GM12891 (cell line): Measurements from ENCODE around the gene KCNJ8.
A peak's percentile ranks its signal among the peaks of the same experiment; 100 is the strongest.
"Not testable (repeated sequence)": the region's sequence is repeated elsewhere in the genome, so short reads cannot be mapped to it uniquely, and the experiment has no call there.

Experiments used
- DNase-seq: peaks from one replicate; pipeline ENCODE4 v3.0.0; 2011; ENCODE audit warnings: low spot score; ENCODE audit not compliant: insufficient read length
- FAIRE-seq: peaks from 2 replicates; lab custom pipeline; 2011; peaks lifted over from hg19 to GRCh38; lab: Jason Lieb, UNC
- PAX5 ChIP-seq: IDR thresholded peaks from 2 replicates; pipeline ENCODE4 v1.6.1; 2011; ENCODE audit warnings: low read length, moderate library complexity, mild to moderate bottlenecking; ENCODE audit not compliant: insufficient read depth, severe bottlenecking
- POLR2A ChIP-seq: IDR thresholded peaks from 2 replicates; pipeline ENCODE4 v1.6.1; 2011; ENCODE audit warnings: low read depth, low read length, control low read depth
- POLR2AphosphoS5 ChIP-seq: IDR thresholded peaks from 2 replicates; pipeline ENCODE4 v1.6.1; 2011; ENCODE audit warnings: low read depth, low read length, control low read depth
- POU2F2 ChIP-seq: IDR thresholded peaks from 2 replicates; pipeline ENCODE4 v1.6.1; 2011; ENCODE audit warnings: low read depth, mild to moderate bottlenecking, control low read depth, low read length, moderate library complexity
- SPI1 ChIP-seq: IDR thresholded peaks from 2 replicates; pipeline ENCODE4 v1.6.1; 2011; ENCODE audit warnings: low read depth, low read length, control low read depth
- TAF1 ChIP-seq: IDR thresholded peaks from 2 replicates; pipeline ENCODE4 v1.6.1; 2011; ENCODE audit warnings: low read depth, low read length, control low read depth

KCNJ8 gene

GRCh38 chr12:21786041-21786531, 11.6 kb upstream of the KCNJ8 start:
- FAIRE-seq (no peak), DNase-seq (no peak)
- TF ChIP-seq PAX5 (no peak), POLR2A (no peak), TAF1 (no peak), POLR2AphosphoS5 (no peak), POU2F2 (no peak), SPI1 (no peak)

DNA sequence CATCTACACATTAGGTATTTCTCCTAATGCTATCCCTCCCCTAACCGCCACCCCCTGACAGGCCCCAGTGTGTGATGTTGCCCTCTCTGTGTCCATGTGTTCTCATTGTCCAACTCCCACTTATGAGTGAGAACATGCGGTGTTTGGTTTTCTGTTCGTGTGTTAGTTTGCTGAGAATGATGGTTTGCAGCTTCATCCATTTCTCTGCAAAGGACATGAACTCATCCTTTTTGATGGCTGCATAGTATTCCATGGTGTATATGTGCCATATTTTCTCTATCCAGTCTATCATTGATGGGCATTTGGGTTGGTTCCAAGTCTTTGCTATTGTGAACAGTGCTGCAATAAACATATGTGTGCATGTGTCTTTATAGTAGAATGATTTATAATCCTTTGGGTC, 8.2 kb upstream of the KCNJ8 start:
- not testable (repeated sequence) for FAIRE-seq, DNase-seq

- no peak for TF ChIP-seq SPI1
- DNase-seq (no peak), FAIRE-seq (no peak)
These were observed 6.3 kb upstream of the KCNJ8 start for GRCh38 chr12:21780786-21781185.

DNA sequence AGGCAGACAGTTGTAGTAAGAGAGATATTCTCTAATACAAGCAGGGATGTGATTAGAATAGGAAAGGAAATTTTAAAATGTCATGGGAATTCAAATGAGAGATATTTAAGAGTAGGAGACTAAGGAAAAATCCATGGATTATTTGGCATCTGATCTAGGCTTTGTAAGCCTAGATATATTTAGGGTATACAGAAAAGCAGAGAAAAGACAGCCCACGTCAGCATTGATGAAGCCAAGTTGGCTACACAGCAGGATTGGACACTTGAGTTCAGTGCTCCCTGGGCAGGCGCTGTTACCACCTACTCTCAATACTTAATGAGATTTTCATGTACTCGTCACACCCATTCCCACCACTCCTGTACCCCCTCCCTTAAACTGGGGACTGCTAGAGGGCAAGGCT, 1.7 kb upstream of the KCNJ8 start:
- FAIRE-seq: no peak
- no peak for DNase-seq
- TF ChIP-seq POU2F2 (no peak), POLR2A (no peak)

GRCh38 chr12:21775133-21775820, 771 bp upstream of the KCNJ8 start:
- DNase-seq: no peak
- TF ChIP-seq POLR2A: no peak
- no peak for FAIRE-seq

DNA sequence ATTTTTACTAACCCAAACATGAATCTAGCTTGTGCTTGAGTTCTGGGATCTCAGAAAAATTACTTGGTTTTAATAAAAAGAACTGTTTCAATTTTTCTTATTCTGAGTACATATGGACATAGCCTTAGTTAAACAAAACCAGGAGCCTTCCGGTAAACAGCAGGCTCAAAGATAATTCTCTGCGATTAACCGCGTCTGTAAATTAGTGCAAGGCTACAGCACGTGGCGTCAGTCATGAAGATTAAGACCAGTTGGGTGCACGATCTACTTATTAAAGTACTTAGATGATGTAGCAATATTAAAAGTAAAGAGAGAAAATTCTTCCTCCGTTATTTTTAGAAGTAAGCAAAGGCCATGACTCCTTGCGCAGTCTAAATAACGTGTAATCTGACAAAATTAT, 700 bp downstream of the KCNJ8 start:
- DNase-seq (no peak), FAIRE-seq (no peak)
- no peak for TF ChIP-seq PAX5
- TF ChIP-seq POU2F2: no peak
- TF ChIP-seq SPI1: no peak
- no peak for TF ChIP-seq TAF1

DNA sequence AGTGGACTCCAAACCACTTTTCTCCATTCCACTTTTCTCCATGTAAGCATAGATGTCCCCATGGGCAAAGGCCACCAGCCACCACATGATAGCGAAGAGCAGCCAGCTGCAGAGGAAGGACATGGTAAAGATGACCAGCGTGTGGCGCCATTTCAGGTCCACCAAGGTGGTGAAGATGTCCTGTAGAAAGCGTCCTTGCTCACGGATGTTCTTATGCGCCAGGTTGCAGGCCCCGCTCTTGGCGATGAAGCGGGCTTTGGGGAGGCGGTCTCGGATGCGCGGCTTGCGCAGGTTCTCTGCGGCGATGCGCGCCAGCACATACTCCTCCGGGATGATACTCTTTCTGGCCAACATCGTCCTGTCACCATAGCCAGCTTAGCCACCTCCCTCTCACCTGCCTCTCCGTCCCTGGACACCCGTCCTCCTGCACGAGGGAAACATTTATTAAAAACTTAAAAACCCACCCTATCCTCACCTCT, 1.2 kb downstream of the KCNJ8 start:
- FAIRE-seq: no peak
- DNase-seq: no peak
- TF ChIP-seq POU2F2 (no peak), POLR2AphosphoS5 (no peak), POLR2A (no peak), PAX5 (no peak), TAF1 (no peak), SPI1 (no peak)

- no peak for FAIRE-seq
- DNase-seq: no peak
- TF ChIP-seq POLR2A (no peak), SPI1 (no peak), PAX5 (no peak), POU2F2 (no peak), TAF1 (no peak), POLR2AphosphoS5 (no peak)
These were observed 3.2 kb downstream of the KCNJ8 start for GRCh38 chr12:21771311-21771710.

- FAIRE-seq (no peak), DNase-seq (no peak)
- TF ChIP-seq TAF1: no peak
- TF ChIP-seq POLR2A: no peak
- TF ChIP-seq SPI1: no peak
These were observed 5.2 kb downstream of the KCNJ8 start for GRCh38 chr12:21769307-21769706.

- TF ChIP-seq SPI1 (peak; percentile 81), TAF1 (no peak)
- no peak for FAIRE-seq
These were observed 8.1 kb downstream of the KCNJ8 start for GRCh38 chr12:21766403-21766802.

DNA sequence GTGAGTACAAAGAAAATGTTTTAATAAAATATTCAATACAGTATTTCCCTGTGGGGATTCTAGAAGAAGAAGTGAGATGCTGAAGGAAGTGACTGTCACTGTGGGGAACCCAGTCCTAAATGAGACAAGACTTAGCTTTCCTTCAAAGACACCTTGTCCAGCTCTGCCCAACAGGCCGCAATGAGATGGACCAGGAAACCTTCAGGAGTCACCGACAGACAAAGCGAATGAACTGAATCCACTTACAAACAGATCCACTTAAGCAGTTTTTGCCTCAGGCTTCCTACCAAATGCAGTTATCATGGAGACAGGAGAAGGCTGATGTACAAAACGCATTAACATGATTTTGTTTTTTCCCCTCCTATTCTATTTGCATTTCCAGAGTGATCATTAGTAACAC, 9.6 kb downstream of the KCNJ8 start:
- FAIRE-seq: no peak
- no peak for DNase-seq
- no peak for TF ChIP-seq TAF1
- no peak for TF ChIP-seq POLR2A
- TF ChIP-seq PAX5: no peak
- no peak for TF ChIP-seq POLR2AphosphoS5
- TF ChIP-seq SPI1: no peak
- no peak for TF ChIP-seq POU2F2

More at GRCh38 chr12:21766403-21766802, 8.1 kb downstream of the KCNJ8 start:
- DNase-seq: no peak

DNA sequence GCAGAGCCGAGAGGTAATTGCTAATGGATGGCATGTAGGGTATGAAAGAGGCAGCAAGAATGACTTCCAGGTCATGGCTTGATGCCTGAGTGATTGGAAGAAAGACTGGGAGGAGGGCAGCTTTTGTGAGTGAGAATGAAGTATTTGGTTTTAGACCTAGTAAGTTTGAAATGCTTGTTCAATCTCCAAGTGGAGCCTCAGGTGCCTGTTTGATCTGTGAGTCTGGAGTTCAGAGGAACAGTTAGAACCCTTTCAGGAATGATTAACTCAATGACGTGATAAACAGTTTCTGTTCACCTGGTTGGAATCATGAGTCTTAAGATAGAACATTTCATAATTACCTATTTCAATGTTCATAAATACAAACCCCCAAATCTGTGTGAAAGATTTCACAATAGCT, 10.4 kb downstream of the KCNJ8 start:
- TF ChIP-seq POU2F2 (no peak), POLR2A (no peak), TAF1 (no peak), PAX5 (no peak), POLR2AphosphoS5 (no peak), SPI1 (no peak)
- no peak for DNase-seq
- FAIRE-seq: no peak
